NCI-H187 treated with DMSO at 0.1 percent for 48 hours (cell line): ENCODE measurements around the gene F2R.
"Not testable (repeated sequence)": the region's sequence is repeated elsewhere in the genome, so short reads cannot be mapped to it uniquely, and the experiment has no call there.

Experiments used
- DNase-seq: peaks from one replicate; lab custom pipeline; 2025; lab: John Stamatoyannopoulos, UW

F2R gene

GRCh38 chr5:76720988-76721569 lies 5.2 kb downstream of the F2R start:
- DNase-seq: no peak

GRCh38 chr5:76723266-76723665 lies 7.3 kb downstream of the F2R start:
- DNase-seq: no peak

GRCh38 chr5:76723906-76724305 lies 8.0 kb downstream of the F2R start:
- no peak for DNase-seq

- no peak for DNase-seq
Observed at GRCh38 chr5:76724871-76725270, 8.9 kb downstream of the F2R start.

- no peak for DNase-seq
Observed at GRCh38 chr5:76728965-76729364, 13.0 kb downstream of the F2R start.

- no peak for DNase-seq
Observed at GRCh38 chr5:76729373-76730290, 13.7 kb downstream of the F2R start.

GRCh38 chr5:76732405-76733048 lies 16.6 kb downstream of the F2R start:
- DNase-seq: no peak

- no peak for DNase-seq
Observed at GRCh38 chr5:76733049-76733417, 17.1 kb downstream of the F2R start.

GRCh38 chr5:76735762-76736545 lies 20.0 kb downstream of the F2R start:
- DNase-seq: no peak

- no peak for DNase-seq
Observed at GRCh38 chr5:76736679-76737556, 21.0 kb downstream of the F2R start.

GRCh38 chr5:76737846-76738245 lies 21.9 kb downstream of the F2R start:
- no peak for DNase-seq

GRCh38 chr5:76741506-76741905 lies 25.6 kb downstream of the F2R start:
- DNase-seq: not testable (repeated sequence)

- DNase-seq: no peak
Observed at GRCh38 chr5:76742583-76742982, 26.7 kb downstream of the F2R start.

- no peak for DNase-seq
Observed at GRCh38 chr5:76744632-76745031, 28.7 kb downstream of the F2R start.

GRCh38 chr5:76745670-76746069 lies 29.7 kb downstream of the F2R start:
- no peak for DNase-seq

- no peak for DNase-seq
Observed at GRCh38 chr5:76746677-76747076, 30.8 kb downstream of the F2R start.

- DNase-seq: no peak
Observed at GRCh38 chr5:76747706-76748105, 31.8 kb downstream of the F2R start.

- no peak for DNase-seq
Observed at GRCh38 chr5:76751291-76751690, 35.4 kb downstream of the F2R start.

- DNase-seq: no peak
Observed at GRCh38 chr5:76754668-76755078, 38.7 kb downstream of the F2R start.

- no peak for DNase-seq
Observed at GRCh38 chr5:76755779-76756637, 40.1 kb downstream of the F2R start.
